ENCODE measurements around the gene ZC3H12D.

GRCh38 chr6:149468179-149468578 is 16.6 kb downstream of the ZC3H12D start:
- TF ChIP-seq CTCF (IDR thresholded peaks at IDR 0.05; ENCODE audit: low read length), result no peak
- TF ChIP-seq EZH2 (optimal IDR thresholded peaks at IDR 0.05; ENCODE audit: low read depth, low read length), result no peak

Measured in MM.1S (cell line).